Kidney epithelial cell (primary cell): ENCODE results near the gene RSF1. TPM values are rescaled to one million over a fixed set of nuclear protein-coding genes. Genes with fewer than 3 reads are reported as not detected.

ENCODE experiments used
- DNase-seq: peaks from one replicate; pipeline ENCODE4 v3.0.0-alpha.2; 2010; ENCODE audit warnings: low read depth
- H3K27me3 ChIP-seq: 2 replicates; pipeline ENCODE4 v1.6.0; 2011; ENCODE audit warnings: low read length; ENCODE audit not compliant: control insufficient read depth, insufficient read depth
- H3K36me3 ChIP-seq: 2 replicates; pipeline ENCODE4 v1.5.1; 2011; ENCODE audit warnings: low read length; ENCODE audit not compliant: control insufficient read depth, insufficient read depth
- H3K4me3 ChIP-seq: 2 replicates; pipeline ENCODE4 v1.5.1; 2011; ENCODE audit warnings: low read depth, mild to moderate bottlenecking, control low read depth, low read length
- total RNA-seq: library from RNA; depleted of rRNA; stranded (reverse); fragments of >200 nt; gene quantifications from 2 replicates; pipeline ENCODE4 v1.2.3, GENCODE V29; 2015
- TF ChIP-seq, protein P1 (sequence below): IDR thresholded peaks from 2 replicates; pipeline ENCODE4 v1.5.1; 2011; ENCODE audit warnings: mild to moderate bottlenecking, moderate library complexity, low read length, control low read depth, inconsistent platforms; ENCODE audit not compliant: insufficient read depth, poor library complexity, severe bottlenecking

The RSF1 gene
- total RNA-seq, 1 donor from 2014 or later: 27.5 TPM

DNA sequence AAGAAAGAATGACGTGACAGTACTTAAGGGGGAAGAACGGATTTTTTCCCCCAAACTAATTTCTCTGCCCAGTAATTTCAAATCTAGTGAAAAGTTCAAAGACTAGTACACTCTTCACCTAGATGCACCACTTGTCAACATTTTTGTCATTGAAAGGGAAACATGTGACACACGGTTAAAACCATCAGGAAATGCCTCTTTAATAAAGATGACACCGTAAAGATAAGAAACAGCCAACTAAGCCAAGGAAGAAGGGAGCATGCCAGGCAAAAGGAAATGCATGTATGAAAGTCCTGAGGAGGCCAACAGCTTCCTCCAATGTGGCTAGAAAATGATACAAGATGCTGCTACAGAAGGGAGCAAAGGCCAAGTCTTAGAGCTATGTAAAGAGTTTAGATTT is 49.4 kb downstream of the RSF1 start:
- no peaks in the 10 kb centered on the region for H3K27me3 ChIP-seq
- H3K4me3 ChIP-seq: no peak overlapping the region
- TF ChIP-seq, protein P1, sequence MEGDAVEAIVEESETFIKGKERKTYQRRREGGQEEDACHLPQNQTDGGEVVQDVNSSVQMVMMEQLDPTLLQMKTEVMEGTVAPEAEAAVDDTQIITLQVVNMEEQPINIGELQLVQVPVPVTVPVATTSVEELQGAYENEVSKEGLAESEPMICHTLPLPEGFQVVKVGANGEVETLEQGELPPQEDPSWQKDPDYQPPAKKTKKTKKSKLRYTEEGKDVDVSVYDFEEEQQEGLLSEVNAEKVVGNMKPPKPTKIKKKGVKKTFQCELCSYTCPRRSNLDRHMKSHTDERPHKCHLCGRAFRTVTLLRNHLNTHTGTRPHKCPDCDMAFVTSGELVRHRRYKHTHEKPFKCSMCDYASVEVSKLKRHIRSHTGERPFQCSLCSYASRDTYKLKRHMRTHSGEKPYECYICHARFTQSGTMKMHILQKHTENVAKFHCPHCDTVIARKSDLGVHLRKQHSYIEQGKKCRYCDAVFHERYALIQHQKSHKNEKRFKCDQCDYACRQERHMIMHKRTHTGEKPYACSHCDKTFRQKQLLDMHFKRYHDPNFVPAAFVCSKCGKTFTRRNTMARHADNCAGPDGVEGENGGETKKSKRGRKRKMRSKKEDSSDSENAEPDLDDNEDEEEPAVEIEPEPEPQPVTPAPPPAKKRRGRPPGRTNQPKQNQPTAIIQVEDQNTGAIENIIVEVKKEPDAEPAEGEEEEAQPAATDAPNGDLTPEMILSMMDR: no peak
- no peak for DNase-seq
- H3K36me3 ChIP-seq: no peaks in the 10 kb centered on the region

DNA sequence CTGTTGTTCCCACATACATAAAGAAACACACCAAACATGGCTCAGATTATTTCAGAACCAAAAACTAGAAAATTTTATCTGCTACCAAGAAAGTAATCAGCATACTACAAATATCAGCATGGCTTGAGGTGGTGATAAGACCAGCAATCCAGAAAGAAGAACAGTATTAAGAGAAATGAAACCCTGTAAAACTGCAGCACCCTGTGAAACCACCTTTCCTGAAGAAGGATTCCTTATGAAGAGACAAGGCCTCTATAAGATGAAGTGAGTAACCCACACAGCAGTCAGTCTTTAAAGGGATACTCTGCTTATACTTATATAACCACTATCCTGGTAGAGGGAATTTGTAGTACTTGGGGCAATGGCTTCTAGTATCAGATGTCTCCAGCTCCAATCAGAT is 49.9 kb downstream of the RSF1 start:
- H3K36me3 ChIP-seq: no peaks in the 10 kb centered on the region
- TF ChIP-seq, protein P1: no peak
- H3K4me3 ChIP-seq: no peak overlapping the region
- H3K27me3 ChIP-seq: no peaks in the 10 kb centered on the region
- no peak for DNase-seq

DNA sequence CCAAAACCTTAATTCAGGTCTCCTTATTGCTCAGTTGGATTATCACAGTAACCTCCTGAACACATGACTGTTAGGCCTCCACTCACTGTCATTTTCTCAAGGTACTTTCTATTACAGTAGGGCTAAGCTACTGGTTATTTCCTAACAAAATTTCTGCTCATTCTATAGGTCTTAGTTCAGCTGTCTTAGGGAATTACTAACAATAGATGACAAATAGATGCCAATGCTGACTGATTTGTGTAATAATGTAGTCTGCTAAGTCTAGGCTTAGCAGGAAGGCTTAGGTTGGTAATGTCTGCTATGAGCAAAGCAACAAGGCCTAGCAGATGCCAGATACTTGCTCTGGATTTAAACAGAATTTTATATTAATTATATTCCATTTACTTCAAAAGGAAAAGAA is 58.1 kb downstream of the RSF1 start:
- TF ChIP-seq, protein P1: no peak
- Histone ChIP-seq H3K4me3 (no peak overlapping the region), H3K36me3 (no peaks in the 10 kb centered on the region), H3K27me3 (no peaks in the 10 kb centered on the region)
- no peak for DNase-seq

DNA sequence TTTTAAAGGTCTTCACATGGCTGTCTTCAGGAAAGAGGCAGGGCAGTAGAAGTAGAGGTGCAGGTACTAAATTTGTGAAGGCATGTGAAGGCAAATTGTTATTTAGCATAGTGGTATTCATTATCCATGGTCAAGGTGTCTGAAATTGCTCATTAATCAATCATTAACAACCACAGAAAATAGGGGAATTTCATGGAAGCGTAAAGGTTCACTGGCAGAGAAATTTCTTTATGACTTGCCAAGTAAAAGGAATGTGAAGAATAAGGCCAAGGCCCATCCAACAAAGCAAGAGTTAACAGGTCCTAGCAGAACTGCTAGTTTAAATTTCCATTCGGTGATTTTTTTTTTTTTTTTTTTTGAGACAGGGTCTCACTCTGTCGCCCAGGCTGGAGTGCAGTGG is 59.0 kb downstream of the RSF1 start:
- H3K36me3 ChIP-seq: no peaks in the 10 kb centered on the region
- H3K27me3 ChIP-seq: no peaks in the 10 kb centered on the region
- TF ChIP-seq, protein P1: no peak
- no peak for DNase-seq
- H3K4me3 ChIP-seq: no peak overlapping the region

DNA sequence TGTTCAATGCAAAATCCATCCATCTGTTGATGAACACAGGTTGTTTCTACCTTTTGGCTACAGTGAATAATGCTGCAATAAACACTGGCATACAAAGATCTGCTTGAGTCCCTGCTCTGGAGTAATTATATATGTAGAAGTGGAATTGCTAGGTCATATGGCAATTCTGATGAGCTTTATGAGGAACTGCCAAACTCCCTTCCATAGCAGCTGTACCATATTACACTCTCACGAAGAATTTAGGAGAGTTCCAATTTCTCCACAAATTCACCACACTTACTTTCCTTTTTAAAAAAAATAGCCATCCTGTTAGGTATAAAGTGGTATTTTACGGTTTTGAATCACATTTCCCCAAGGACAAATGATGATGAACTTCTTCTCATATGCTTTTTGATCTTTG is 62.2 kb downstream of the RSF1 start:
- Histone ChIP-seq H3K4me3 (no peak overlapping the region), H3K36me3 (no peaks in the 10 kb centered on the region), H3K27me3 (no peaks in the 10 kb centered on the region)
- TF ChIP-seq, protein P1: no peak
- DNase-seq: no peak

DNA sequence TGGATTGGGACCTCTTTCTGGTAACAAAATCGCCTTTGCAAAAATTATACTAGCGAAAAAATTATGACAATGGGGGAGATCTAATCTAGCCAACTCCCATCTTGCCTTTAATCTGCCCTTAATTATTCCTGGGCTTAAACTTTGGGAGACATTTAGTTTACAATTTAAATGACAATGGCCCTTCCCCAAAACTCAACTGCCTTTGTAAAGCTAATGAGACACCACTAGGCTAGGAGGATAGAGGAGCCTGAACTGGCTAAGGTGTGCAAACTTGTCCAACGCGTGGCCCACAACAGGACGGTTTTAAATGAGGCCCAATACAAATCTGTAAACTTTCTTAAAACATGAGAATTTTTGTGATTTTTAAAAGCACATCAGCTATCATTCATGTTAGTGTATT is 67.3 kb downstream of the RSF1 start:
- no peaks in the 10 kb centered on the region for H3K27me3 ChIP-seq
- H3K36me3 ChIP-seq: no peaks in the 10 kb centered on the region
- DNase-seq: no peak

More for the DNA sequence above, 67.3 kb downstream of the RSF1 start:
- TF ChIP-seq, protein P1: no peak
- no peak overlapping the region for H3K4me3 ChIP-seq
